Spinal cord (tissue), 10 donors: ENCODE measurements around the gene FKBP2. TPM values are rescaled to one million over a fixed set of nuclear protein-coding genes. Genes with fewer than 3 reads are reported as not detected.
A peak's percentile ranks its signal among the peaks of the same experiment; 100 is the strongest.

Experiments used
- DNase-seq, 6 donors: peaks; one replicate each; pipeline versions ENCODE4 v3.0.0 to v3.0.0-alpha.2; 2013 to 2015; ENCODE audit warnings: low spot score in 6 of 6, low read depth in 4 of 6
- H3K27ac ChIP-seq: one replicate; pipeline ENCODE4 v1.5.1; 2013; ENCODE audit warnings: low read depth, low read length, control low read depth
- H3K27me3 ChIP-seq: one replicate; pipeline ENCODE4 v1.6.1; 2013; ENCODE audit warnings: low read length; ENCODE audit not compliant: control insufficient read depth, insufficient read depth
- H3K36me3 ChIP-seq: one replicate; pipeline ENCODE4 v1.6.1; 2013; ENCODE audit warnings: low read length; ENCODE audit not compliant: control insufficient read depth, insufficient read depth
- H3K4me1 ChIP-seq: one replicate; pipeline ENCODE4 v1.6.1; 2013; ENCODE audit warnings: low read length; ENCODE audit not compliant: control insufficient read depth, insufficient read depth
- H3K4me3 ChIP-seq: one replicate; pipeline ENCODE4 v1.5.1; 2013; ENCODE audit warnings: low read depth, low read length, control low read depth
- H3K9me3 ChIP-seq: one replicate; pipeline ENCODE4 v1.6.1; 2013; ENCODE audit warnings: low read length; ENCODE audit not compliant: control insufficient read depth, insufficient read depth
- WGBS: methylation state at CpG from one replicate; pipeline ENCODE4 v1.1.5; 2013; ENCODE audit warnings: missing lambda C conversion rate; ENCODE audit not compliant: insufficient coverage; 5-methylcytosine and 5-hydroxymethylcytosine counted together
- polyA plus RNA-seq, 2 donors: library from polyadenylated mRNA; unstranded; fragments of 120-200 nt; gene quantifications; one replicate each; pipeline ENCODE4 v1.2.1, GENCODE V29; 2013; ENCODE audit not compliant: insufficient read length in 2 of 2
- total RNA-seq, 2 donors: library from RNA; depleted of rRNA in 1 of 2; stranded (reverse); fragments of 120-200 nt in 1 of 2; fragments of >200 nt in 1 of 2; gene quantifications; one replicate each; pipeline versions ENCODE4 v1.2.3 to v1.2.4, GENCODE V29; 2013 to 2014
- donor health status: healthy.

The FKBP2 gene
- total and polyA plus RNA-seq, 4 donors, result 43.6 to 120 (median 102) TPM

- WGBS, result 68% methylated on average over 5 of the region's 11 CpGs
- Histone ChIP-seq H3K27me3 (no peaks in the 10 kb centered on the region), H3K27ac (no peak overlapping the region), H3K4me3 (no peak overlapping the region), H3K36me3 (peaks cover 34% of the 10 kb centered on the region), H3K9me3 (no peaks in the 10 kb centered on the region), H3K4me1 (peaks cover 10% of the 10 kb centered on the region)
- DNase-seq, result no peak
Measured at GRCh38 chr11:64218628-64219353, 22.1 kb upstream of the FKBP2 start.

- Histone ChIP-seq H3K27me3 (no peaks in the 10 kb centered on the region), H3K9me3 (no peaks in the 10 kb centered on the region), H3K36me3 (peaks cover 39% of the 10 kb centered on the region), H3K27ac (no peak overlapping the region), H3K4me1 (peaks cover 10% of the 10 kb centered on the region), H3K4me3 (no peak overlapping the region)
- 86% methylated on average over 6 of the region's 7 CpGs for whole genome bisulfite sequencing
- DNase-seq, result no peak
Measured at GRCh38 chr11:64219354-64219684, 21.6 kb upstream of the FKBP2 start.

GRCh38 chr11:64219755-64220154, 21.1 kb upstream of the FKBP2 start:
- Histone ChIP-seq H3K4me3 (no peak overlapping the region), H3K27me3 (no peaks in the 10 kb centered on the region), H3K27ac (no peak overlapping the region), H3K4me1 (peaks cover 14% of the 10 kb centered on the region), H3K9me3 (no peaks in the 10 kb centered on the region), H3K36me3 (peaks cover 44% of the 10 kb centered on the region)
- no peak for DNase-seq
- 86% methylated on average over 6 of the region's 10 CpGs for WGBS

GRCh38 chr11:64220271-64220670, 20.6 kb upstream of the FKBP2 start:
- H3K27me3 ChIP-seq, result no peaks in the 10 kb centered on the region
- DNase-seq, result no peak
- H3K27ac ChIP-seq, result no peak overlapping the region
- H3K9me3 ChIP-seq, result no peaks in the 10 kb centered on the region
- 86% methylated on average over 15 of the region's 17 CpGs for WGBS
- H3K4me1 ChIP-seq, result peaks cover 19% of the 10 kb centered on the region
- peaks cover 48% of the 10 kb centered on the region for H3K36me3 ChIP-seq
- no peak overlapping the region for H3K4me3 ChIP-seq

GRCh38 chr11:64220798-64221197, 20.1 kb upstream of the FKBP2 start:
- 91% methylated on average over 14 of the region's 14 CpGs for WGBS
- Histone ChIP-seq H3K4me1 (peaks cover 25% of the 10 kb centered on the region), H3K27me3 (no peaks in the 10 kb centered on the region), H3K4me3 (no peak overlapping the region), H3K27ac (no peak overlapping the region), H3K36me3 (peaks cover 48% of the 10 kb centered on the region), H3K9me3 (no peaks in the 10 kb centered on the region)
- DNase-seq, result no peak

GRCh38 chr11:64222651-64223000, 18.3 kb upstream of the FKBP2 start:
- WGBS, result 84% methylated on average over 9 of the region's 9 CpGs
- H3K4me3 ChIP-seq, result no peak overlapping the region
- H3K27me3 ChIP-seq, result no peaks in the 10 kb centered on the region
- H3K9me3 ChIP-seq, result no peaks in the 10 kb centered on the region
- no peak for DNase-seq
- no peak overlapping the region for H3K27ac ChIP-seq
- peaks cover 40% of the 10 kb centered on the region for H3K4me1 ChIP-seq
- H3K36me3 ChIP-seq, result peaks cover 48% of the 10 kb centered on the region

GRCh38 chr11:64223001-64223651, 17.8 kb upstream of the FKBP2 start:
- Histone ChIP-seq H3K27me3 (no peaks in the 10 kb centered on the region), H3K4me1 (peaks cover 41% of the 10 kb centered on the region), H3K36me3 (peaks cover 48% of the 10 kb centered on the region), H3K27ac (no peak overlapping the region), H3K4me3 (no peak overlapping the region), H3K9me3 (no peaks in the 10 kb centered on the region)
- WGBS, result 89% methylated on average over 22 of the region's 24 CpGs
- no peak for DNase-seq

GRCh38 chr11:64224151-64224890, 16.6 kb upstream of the FKBP2 start:
- Histone ChIP-seq H3K27me3 (no peaks in the 10 kb centered on the region), H3K4me3 (no peak overlapping the region), H3K9me3 (no peaks in the 10 kb centered on the region), H3K27ac (no peak overlapping the region), H3K36me3 (peaks cover 47% of the 10 kb centered on the region), H3K4me1 (peaks cover 39% of the 10 kb centered on the region)
- WGBS, result 92% methylated on average over 17 of the region's 17 CpGs
- no peak for DNase-seq

- WGBS, result 60% methylated on average over 22 of the region's 22 CpGs
- H3K27me3 ChIP-seq, result no peaks in the 10 kb centered on the region
- no peaks in the 10 kb centered on the region for H3K9me3 ChIP-seq
- peaks cover 39% of the 10 kb centered on the region for H3K36me3 ChIP-seq
- H3K4me1 ChIP-seq, result peaks cover 46% of the 10 kb centered on the region
- no peak for DNase-seq
- peak overlapping the region; percentile 69 for H3K27ac ChIP-seq
- H3K4me3 ChIP-seq, result peak overlapping the region; percentile 73
Measured at GRCh38 chr11:64224891-64225607, 15.8 kb upstream of the FKBP2 start.
